ENCODE data around the gene MAP3K12. TPM values are rescaled to one million over a fixed set of nuclear protein-coding genes. Genes with fewer than 3 reads are reported as not detected.

The MAP3K12 gene
- total and polyA plus RNA-seq, 7 donors, result 1.9 to 3.1 (median 2.4) TPM

DNA sequence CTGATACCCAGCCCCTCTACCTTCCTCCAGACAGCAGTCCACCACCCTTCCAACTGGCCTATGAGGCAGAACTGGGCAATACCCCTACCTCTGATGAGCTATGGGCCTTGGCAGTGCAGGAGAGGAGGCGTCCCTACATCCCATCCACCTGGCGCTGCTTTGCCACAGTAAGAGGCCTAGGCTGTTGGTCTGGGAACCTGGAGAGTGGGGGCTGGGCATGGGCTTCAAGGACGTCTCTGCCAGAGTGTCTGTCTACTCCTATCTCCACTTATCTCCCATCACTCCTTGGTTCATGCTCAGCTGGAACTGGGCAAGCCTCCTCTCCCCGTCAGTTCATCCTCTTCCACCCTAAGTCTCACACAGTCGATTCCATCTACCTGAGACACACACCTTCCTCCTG lies 69.1 kb downstream of the MAP3K12 start:
- H3K27ac ChIP-seq, result no peak overlapping the region

More for the DNA sequence above, 69.1 kb downstream of the MAP3K12 start:
- DNase-seq (no peak), ATAC-seq (no peak)
- Histone ChIP-seq H3K4me3 (no peak overlapping the region), H3K36me3 (ENCODE audit: insufficient read depth in 1 of 2, low read depth in 1 of 2) (no peaks in the 10 kb centered on the region), H3K9me3 (no peaks in the 10 kb centered on the region), H3K4me1 (peaks cover 4% of the 10 kb centered on the region), H3K27me3 (ENCODE audit: insufficient read depth in 3 of 3, low read length in 2 of 3) (no peaks in the 10 kb centered on the region)
- intact Hi-C loops (cut with DNase I), result no loop called here
- WGBS, 3 donors, result 84 to 88% (median 86%) methylated on average over 5 of the region's 5 CpGs
- TF ChIP-seq, protein P1, sequence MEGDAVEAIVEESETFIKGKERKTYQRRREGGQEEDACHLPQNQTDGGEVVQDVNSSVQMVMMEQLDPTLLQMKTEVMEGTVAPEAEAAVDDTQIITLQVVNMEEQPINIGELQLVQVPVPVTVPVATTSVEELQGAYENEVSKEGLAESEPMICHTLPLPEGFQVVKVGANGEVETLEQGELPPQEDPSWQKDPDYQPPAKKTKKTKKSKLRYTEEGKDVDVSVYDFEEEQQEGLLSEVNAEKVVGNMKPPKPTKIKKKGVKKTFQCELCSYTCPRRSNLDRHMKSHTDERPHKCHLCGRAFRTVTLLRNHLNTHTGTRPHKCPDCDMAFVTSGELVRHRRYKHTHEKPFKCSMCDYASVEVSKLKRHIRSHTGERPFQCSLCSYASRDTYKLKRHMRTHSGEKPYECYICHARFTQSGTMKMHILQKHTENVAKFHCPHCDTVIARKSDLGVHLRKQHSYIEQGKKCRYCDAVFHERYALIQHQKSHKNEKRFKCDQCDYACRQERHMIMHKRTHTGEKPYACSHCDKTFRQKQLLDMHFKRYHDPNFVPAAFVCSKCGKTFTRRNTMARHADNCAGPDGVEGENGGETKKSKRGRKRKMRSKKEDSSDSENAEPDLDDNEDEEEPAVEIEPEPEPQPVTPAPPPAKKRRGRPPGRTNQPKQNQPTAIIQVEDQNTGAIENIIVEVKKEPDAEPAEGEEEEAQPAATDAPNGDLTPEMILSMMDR (IDR thresholded peaks at IDR 0.05), result no peak

Other genes with a start within 250 kb of the MAP3K12 start
- gene ESPL1, start 231.2 kb downstream of the MAP3K12 start, total RNA-seq, result under 1 TPM in 2 of 4 donors, not detected in 2; 0.37 to 0.48 TPM
- under 1 TPM; 0.03 to 0.30 (median 0.08) TPM for gene ESPL1, start 231.2 kb downstream of the MAP3K12 start, polyA plus RNA-seq
- 100 to 1,000 TPM; 239 to 282 (median 266) TPM for gene PFDN5, start 203.9 kb downstream of the MAP3K12 start, total RNA-seq
- gene PFDN5, start 203.9 kb downstream of the MAP3K12 start, polyA plus RNA-seq, result 100 to 1,000 TPM; 406 to 603 (median 474) TPM
- gene MYG1, start 199.8 kb downstream of the MAP3K12 start, total RNA-seq, result 10 to 100 TPM; 43.1 to 51.4 (median 44.5) TPM
- gene MYG1, start 199.8 kb downstream of the MAP3K12 start, polyA plus RNA-seq, result 10 to 100 TPM; 34.6 to 68.9 (median 65.0) TPM
- 10 to 100 TPM; 29.0 to 35.7 (median 31.5) TPM for gene AAAS, start 177.8 kb downstream of the MAP3K12 start, total RNA-seq
- gene AAAS, start 177.8 kb downstream of the MAP3K12 start, polyA plus RNA-seq, result 10 to 100 TPM; 22.9 to 36.8 (median 34.0) TPM
- gene SP7, start 163.1 kb downstream of the MAP3K12 start, total RNA-seq, result not detected
- not detected for gene SP7, start 163.1 kb downstream of the MAP3K12 start, polyA plus RNA-seq
- 10 to 100 TPM; 39.0 to 48.0 (median 45.4) TPM for gene SP1, start 119.3 kb downstream of the MAP3K12 start, total RNA-seq
- gene SP1, start 119.3 kb downstream of the MAP3K12 start, polyA plus RNA-seq, result 10 to 100 TPM; 10.2 to 16.2 (median 15.1) TPM
- 1 to 10 TPM in 2 of 4 donors, under 1 TPM in 2; 0.40 to 1.6 (median 0.97) TPM for gene AMHR2, start 75.6 kb downstream of the MAP3K12 start, total RNA-seq
- under 1 TPM; 0.43 to 0.84 (median 0.72) TPM for gene AMHR2, start 75.6 kb downstream of the MAP3K12 start, polyA plus RNA-seq
- gene PRR13, start 57.7 kb downstream of the MAP3K12 start, total RNA-seq, result 10 to 100 TPM; 45.2 to 85.0 (median 62.6) TPM
- 100 to 1,000 TPM in 1 of 3 donors, 10 to 100 TPM in 2; 65.6 to 136 (median 82.0) TPM for gene PRR13, start 57.7 kb downstream of the MAP3K12 start, polyA plus RNA-seq
- 100 to 1,000 TPM; 354 to 507 (median 439) TPM for gene PCBP2, start 47.4 kb downstream of the MAP3K12 start, total RNA-seq
- gene PCBP2, start 47.4 kb downstream of the MAP3K12 start, polyA plus RNA-seq, result 100 to 1,000 TPM; 254 to 469 (median 365) TPM
- 10 to 100 TPM in 2 of 4 donors, 1 to 10 TPM in 2; 7.6 to 10.8 (median 10.4) TPM for gene TARBP2, start 1.8 kb upstream of the MAP3K12 start, total RNA-seq
- gene TARBP2, start 1.8 kb upstream of the MAP3K12 start, polyA plus RNA-seq, result 10 to 100 TPM; 10.2 to 23.3 (median 21.2) TPM
- gene NPFF, start 8.0 kb upstream of the MAP3K12 start, total RNA-seq, result not detected
- gene NPFF, start 8.0 kb upstream of the MAP3K12 start, polyA plus RNA-seq, result not detected
- 10 to 100 TPM; 25.4 to 32.3 (median 31.5) TPM for gene ATF7, start 126.9 kb upstream of the MAP3K12 start, total RNA-seq
- 10 to 100 TPM; 15.7 to 21.8 (median 18.0) TPM for gene ATF7, start 126.9 kb upstream of the MAP3K12 start, polyA plus RNA-seq
- gene ATP5MC2, start 176.6 kb upstream of the MAP3K12 start, total RNA-seq, result 100 to 1,000 TPM; 349 to 495 (median 423) TPM
- 100 to 1,000 TPM; 396 to 646 (median 496) TPM for gene ATP5MC2, start 176.6 kb upstream of the MAP3K12 start, polyA plus RNA-seq
- 100 to 1,000 TPM; 180 to 255 (median 189) TPM for gene CALCOCO1, start 228.0 kb upstream of the MAP3K12 start, total RNA-seq
- 100 to 1,000 TPM in 2 of 3 donors, 10 to 100 TPM in 1; 41.1 to 125 (median 124) TPM for gene CALCOCO1, start 228.0 kb upstream of the MAP3K12 start, polyA plus RNA-seq